HepG2 (cell line): ENCODE measurements around the gene SFXN2. TPM values are rescaled to one million over a fixed set of nuclear protein-coding genes. Genes with fewer than 3 reads are reported as not detected.

ENCODE experiments used
- ATRX ChIP-seq: sonication (generic); formaldehyde crosslinking; IDR thresholded peaks from 2 replicates; pipeline ENCODE4 v1.4.0; 2020; ENCODE audit warnings: missing genetic modification reagents, borderline replicate concordance
- ETS1 ChIP-seq: sonication (generic); formaldehyde crosslinking; IDR thresholded peaks from 2 replicates; pipeline ENCODE4 v1.4.0; 2020; ENCODE audit warnings: missing genetic modification reagents
- GABPA ChIP-seq, 2 experiments: IDR thresholded peaks; 2 replicates each; pipeline ENCODE4 v1.6.1; 2011 to 2016; ENCODE audit warnings: low read depth in 2 of 2, low read length in 1 of 2, missing biosample characterization in 1 of 2, missing genetic modification characterization in 1 of 2
- IRX3 ChIP-seq: sonication (generic); formaldehyde crosslinking; IDR thresholded peaks from 2 replicates; pipeline ENCODE4 v1.8.1; 2023; ENCODE audit warnings: mild to moderate bottlenecking, low read depth, missing genetic modification reagents, borderline replicate concordance
- PAXIP1 ChIP-seq: sonication (generic); formaldehyde crosslinking; conservative IDR thresholded peaks from 2 replicates; pipeline ENCODE4 v1.4.0; 2020; ENCODE audit warnings: mild to moderate bottlenecking, missing genetic modification reagents, moderate library complexity
- POLR2A ChIP-seq, 2 experiments: IDR thresholded peaks; 2 replicates each; pipeline ENCODE4 v1.6.1; 2011; ENCODE audit warnings: low read depth in 2 of 2, low read length in 2 of 2, mild to moderate bottlenecking in 1 of 2, moderate library complexity in 1 of 2; ENCODE audit not compliant: insufficient read depth in 1 of 2
- PRPF4 ChIP-seq: fragments of 200-400 bp; formaldehyde crosslinking; IDR thresholded peaks from 2 replicates; pipeline ENCODE4 v1.6.1; 2016; ENCODE audit warnings: low read length, low read depth; ENCODE audit not compliant: poor library complexity, severe bottlenecking
- SAFB2 ChIP-seq: sonication (generic); formaldehyde crosslinking; IDR thresholded peaks from 2 replicates; pipeline ENCODE4 v1.5.1; 2020; ENCODE audit warnings: missing genetic modification reagents, low read depth, mild to moderate bottlenecking, borderline replicate concordance
- ZBTB8A ChIP-seq: sonication (generic); formaldehyde crosslinking; IDR thresholded peaks from 2 replicates; pipeline ENCODE4 v1.4.0; 2020; ENCODE audit warnings: mild to moderate bottlenecking, low read depth, missing genetic modification reagents, borderline replicate concordance
- ZKSCAN1 ChIP-seq: fragments of 150-350 bp; IDR thresholded peaks from 2 replicates; pipeline ENCODE4 v1.6.1; 2014; ENCODE audit warnings: low read length
- ZNF460 ChIP-seq: sonication (generic); formaldehyde crosslinking; IDR thresholded peaks from 2 replicates; pipeline ENCODE4 v1.5.1; 2020; ENCODE audit warnings: missing genetic modification reagents, mild to moderate bottlenecking, borderline replicate concordance
- ZNF510 ChIP-seq: sonication (generic); formaldehyde crosslinking; IDR thresholded peaks from 2 replicates; pipeline ENCODE4 v1.4.0; 2020; ENCODE audit warnings: low read depth, mild to moderate bottlenecking, missing genetic modification reagents
- ZNF746 ChIP-seq: sonication (generic); formaldehyde crosslinking; IDR thresholded peaks from 2 replicates; pipeline ENCODE4 v1.8.0; 2022; ENCODE audit warnings: mild to moderate bottlenecking, missing genetic modification reagents
- polyA plus RNA-seq, 8 experiments: library from polyadenylated mRNA; depleted of rRNA in 3 of 8; stranded (reverse) in 7 of 8; unstranded in 1 of 8; fragments of >200 nt; fragmentation: Illumina TruSeq in 4 of 8; extraction: Trizol in 4 of 8; gene quantifications; 2 replicates each; pipeline versions ENCODE4 v1.2.1 to v1.2.3, GENCODE V29; 2011 to 2016; ENCODE audit warnings: low read depth in 4 of 8, missing spikeins in 1 of 8, mixed read lengths in 1 of 8; ENCODE audit not compliant: insufficient read depth in 1 of 8
- total RNA-seq, 5 experiments: library from RNA; depleted of rRNA; stranded (reverse); fragments of >200 nt; fragmentation: Illumina TruSeq; extraction: Trizol; gene quantifications; 2 replicates each; pipeline ENCODE4 v1.2.3, GENCODE V29; 2016; ENCODE audit warnings: low read depth in 1 of 5
- TF ChIP-seq, protein P1 (sequence below): IDR thresholded peaks from 2 replicates; pipeline ENCODE4 v1.6.1; 2018; ENCODE audit warnings: missing genetic modification reagents, mild to moderate bottlenecking, missing compliant biosample characterization

SFXN2 gene
- total and polyA plus RNA-seq, 2 of the 13 experiments (the other 11 are each of a cell fraction or from before 2014, with no cell fraction given) = 12.8 to 21.1 TPM

- TF ChIP-seq, protein P1, sequence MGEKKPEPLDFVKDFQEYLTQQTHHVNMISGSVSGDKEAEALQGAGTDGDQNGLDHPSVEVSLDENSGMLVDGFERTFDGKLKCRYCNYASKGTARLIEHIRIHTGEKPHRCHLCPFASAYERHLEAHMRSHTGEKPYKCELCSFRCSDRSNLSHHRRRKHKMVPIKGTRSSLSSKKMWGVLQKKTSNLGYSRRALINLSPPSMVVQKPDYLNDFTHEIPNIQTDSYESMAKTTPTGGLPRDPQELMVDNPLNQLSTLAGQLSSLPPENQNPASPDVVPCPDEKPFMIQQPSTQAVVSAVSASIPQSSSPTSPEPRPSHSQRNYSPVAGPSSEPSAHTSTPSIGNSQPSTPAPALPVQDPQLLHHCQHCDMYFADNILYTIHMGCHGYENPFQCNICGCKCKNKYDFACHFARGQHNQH (CRISPR knock-in tag) = no peak
- TF ChIP-seq PRPF4 (no peak), SAFB2 (CRISPR knock-in tag) (no peak), POLR2A (IDR thresholded peaks at IDR 0.05; ENCODE audit: insufficient read depth in 1 of 2, low read depth in 2 of 2, low read length in 2 of 2) (no peak), ZKSCAN1 (no peak), ETS1 (CRISPR knock-in tag) (no peak), ATRX (CRISPR knock-in tag) (no peak), PAXIP1 (CRISPR knock-in tag) (peak; percentile 77), ZNF746 (no peak), ZNF460 (CRISPR knock-in tag) (no peak), ZBTB8A (CRISPR knock-in tag) (no peak), ZNF510 (CRISPR knock-in tag) (no peak), GABPA (IDR thresholded peaks at IDR 0.05; ENCODE audit: low read depth, low read length) (no peak), GABPA (CRISPR knock-in tag; IDR thresholded peaks at IDR 0.05; ENCODE audit: low read depth) (0 out of 2 replicates have a peak, but pooled peaks have one; percentile 31), IRX3 (CRISPR knock-in tag) (no peak)
These were observed 55.1 kb downstream of the SFXN2 start (continued) for GRCh38 chr10:102769375-102770107.
